Measurements from ENCODE around the gene STARD7.

STARD7 gene

DNA sequence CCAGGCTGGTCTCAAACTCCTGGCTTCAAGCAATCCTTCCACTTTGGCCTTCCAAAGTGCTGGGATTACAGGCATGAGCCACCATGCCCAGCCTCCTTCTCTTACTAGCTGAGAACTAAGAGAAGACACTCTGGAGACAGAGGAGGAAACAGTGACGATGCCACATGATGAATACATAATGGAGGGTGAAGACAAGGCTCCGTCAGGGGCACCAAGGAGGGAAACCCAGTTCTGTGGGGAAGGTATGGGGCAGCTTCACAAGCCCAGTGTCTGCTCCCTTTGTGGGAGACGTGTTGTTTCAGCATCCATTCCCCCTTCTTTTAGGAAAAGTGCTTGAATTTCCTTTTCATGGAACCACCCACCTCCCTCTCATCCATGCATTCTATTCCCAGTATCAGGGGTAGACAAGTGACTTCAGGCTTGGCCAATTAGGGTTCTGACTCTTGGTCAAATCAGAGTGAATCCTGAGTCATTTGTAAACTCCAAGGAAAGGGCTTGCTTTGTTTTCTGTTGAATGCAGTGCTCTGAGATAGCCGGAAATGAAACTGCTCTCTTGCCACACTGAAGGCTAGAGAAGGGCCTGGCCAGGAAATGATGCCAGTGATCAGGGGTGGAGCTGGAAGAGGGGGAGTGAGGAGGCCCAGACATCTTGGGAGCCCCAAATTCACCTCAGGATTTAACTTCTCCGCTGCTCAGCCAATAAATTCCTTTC, 33.4 kb upstream of the STARD7 start:
- Histone ChIP-seq H3K4me3 (ENCODE audit: severe bottlenecking) (no peak overlapping the region), H3K27me3 (ENCODE audit: insufficient read depth, poor library complexity, severe bottlenecking) (no peaks in the 10 kb centered on the region), H3K9me3 (ENCODE audit: severe bottlenecking) (no peaks in the 10 kb centered on the region), H3K36me3 (ENCODE audit: low read depth) (no peaks in the 10 kb centered on the region), H3K27ac (ENCODE audit: poor library complexity, severe bottlenecking) (peak overlapping the region; percentile 66), H3K4me1 (ENCODE audit: insufficient read depth, poor library complexity, severe bottlenecking) (peaks cover 22% of the 10 kb centered on the region)
- ATAC-seq (ENCODE audit: low read depth) (peak; percentile 93), DNase-seq (ENCODE audit: low spot score) (no peak)
- no peak for TF ChIP-seq CTCF (IDR thresholded peaks at IDR 0.05; ENCODE audit: poor library complexity, severe bottlenecking)

- H3K4me3 ChIP-seq (ENCODE audit: severe bottlenecking), result no peak overlapping the region
- no peaks in the 10 kb centered on the region for H3K36me3 ChIP-seq (ENCODE audit: low read depth)
- peak overlapping the region; percentile 66 for H3K27ac ChIP-seq (ENCODE audit: poor library complexity, severe bottlenecking)
- no peak for TF ChIP-seq CTCF (IDR thresholded peaks at IDR 0.05; ENCODE audit: poor library complexity, severe bottlenecking)
- no peaks in the 10 kb centered on the region for H3K9me3 ChIP-seq (ENCODE audit: severe bottlenecking)
- DNase-seq (ENCODE audit: low spot score), result no peak
- peaks cover 22% of the 10 kb centered on the region for H3K4me1 ChIP-seq (ENCODE audit: insufficient read depth, poor library complexity, severe bottlenecking)
- no peak for ATAC-seq (ENCODE audit: low read depth)
- no peaks in the 10 kb centered on the region for H3K27me3 ChIP-seq (ENCODE audit: insufficient read depth, poor library complexity, severe bottlenecking)
Observed at GRCh38 chr2:96241227-96241626, 32.6 kb upstream of the STARD7 start.

GRCh38 chr2:96240341-96241038, 31.9 kb upstream of the STARD7 start:
- Histone ChIP-seq H3K9me3 (ENCODE audit: severe bottlenecking) (no peaks in the 10 kb centered on the region), H3K27me3 (ENCODE audit: insufficient read depth, poor library complexity, severe bottlenecking) (no peaks in the 10 kb centered on the region), H3K4me3 (ENCODE audit: severe bottlenecking) (no peak overlapping the region), H3K4me1 (ENCODE audit: insufficient read depth, poor library complexity, severe bottlenecking) (peaks cover 22% of the 10 kb centered on the region), H3K27ac (ENCODE audit: poor library complexity, severe bottlenecking) (peak overlapping the region; percentile 66), H3K36me3 (ENCODE audit: low read depth) (no peaks in the 10 kb centered on the region)
- TF ChIP-seq CTCF (IDR thresholded peaks at IDR 0.05; ENCODE audit: poor library complexity, severe bottlenecking), result no peak
- no peak for DNase-seq (ENCODE audit: low spot score)
- 0 out of 3 replicates have a peak, but pooled peaks have one; percentile 9 for ATAC-seq (ENCODE audit: low read depth)

GRCh38 chr2:96239745-96240264, 31.2 kb upstream of the STARD7 start:
- no peak for ATAC-seq (ENCODE audit: low read depth)
- TF ChIP-seq CTCF (IDR thresholded peaks at IDR 0.05; ENCODE audit: poor library complexity, severe bottlenecking), result no peak

More at GRCh38 chr2:96239745-96240264, 31.2 kb upstream of the STARD7 start:
- DNase-seq (ENCODE audit: low spot score), result no peak
- Histone ChIP-seq H3K9me3 (ENCODE audit: severe bottlenecking) (no peaks in the 10 kb centered on the region), H3K27me3 (ENCODE audit: insufficient read depth, poor library complexity, severe bottlenecking) (no peaks in the 10 kb centered on the region), H3K27ac (ENCODE audit: poor library complexity, severe bottlenecking) (no peak overlapping the region), H3K4me3 (ENCODE audit: severe bottlenecking) (no peak overlapping the region), H3K36me3 (ENCODE audit: low read depth) (no peaks in the 10 kb centered on the region), H3K4me1 (ENCODE audit: insufficient read depth, poor library complexity, severe bottlenecking) (peaks cover 22% of the 10 kb centered on the region)
